Measurements from ENCODE around the gene DYNLT2. TPM values are rescaled to one million over a fixed set of nuclear protein-coding genes. Genes with fewer than 3 reads are reported as not detected.

The DYNLT2 gene
- total RNA-seq, 1 donor from 2014 or later, result 1.7 TPM

DNA sequence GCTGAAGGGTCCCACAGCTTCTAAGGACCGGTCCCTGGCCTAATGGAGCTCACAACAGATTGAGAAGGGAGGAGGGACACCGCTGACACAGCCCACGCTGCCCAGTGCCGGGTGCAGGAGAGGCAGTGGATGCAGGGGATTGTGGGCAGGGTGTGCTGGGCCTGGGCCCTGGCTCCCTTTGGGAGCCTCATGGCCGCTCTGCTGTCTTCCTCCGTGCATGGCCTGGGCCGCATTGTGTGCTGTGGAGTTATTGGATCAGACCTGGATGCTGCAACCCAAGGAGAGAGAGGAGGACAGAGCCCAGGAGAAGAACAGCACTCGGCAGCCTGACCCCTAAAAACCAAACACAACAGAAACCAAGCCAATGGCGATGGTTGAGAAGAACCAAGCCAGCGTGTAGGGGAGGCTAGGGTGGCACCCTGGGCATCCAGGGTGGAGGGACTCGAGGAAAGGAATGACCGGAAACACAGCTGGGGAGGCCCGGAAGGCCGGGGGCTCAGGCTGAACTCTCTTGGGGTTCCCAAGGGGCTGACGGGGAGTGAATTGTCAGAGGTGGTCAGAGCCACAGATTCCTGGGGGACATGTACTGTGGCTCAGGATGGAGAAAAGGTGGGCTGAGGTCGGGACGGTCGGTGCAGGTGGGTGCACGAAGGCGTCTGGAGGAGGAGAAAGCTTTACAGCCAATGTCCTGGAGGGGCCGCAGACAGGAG, 41.1 kb upstream of the DYNLT2 start:
- Mint-ChIP-seq H3K27me3 (ENCODE audit: unreplicated experiment) (peaks cover 7% of the 10 kb centered on the region), H3K4me1 (ENCODE audit: low read depth, unreplicated experiment) (peaks cover 20% of the 10 kb centered on the region), H3K36me3 (ENCODE audit: unreplicated experiment) (peaks cover 5% of the 10 kb centered on the region), H3K4me3 (ENCODE audit: unreplicated experiment) (no peak overlapping the region), H3K27ac (ENCODE audit: unreplicated experiment) (no peak overlapping the region), H3K9me3 (ENCODE audit: unreplicated experiment) (peaks cover 6% of the 10 kb centered on the region)
- no peak for DNase-seq
- TF ChIP-seq, protein P1, sequence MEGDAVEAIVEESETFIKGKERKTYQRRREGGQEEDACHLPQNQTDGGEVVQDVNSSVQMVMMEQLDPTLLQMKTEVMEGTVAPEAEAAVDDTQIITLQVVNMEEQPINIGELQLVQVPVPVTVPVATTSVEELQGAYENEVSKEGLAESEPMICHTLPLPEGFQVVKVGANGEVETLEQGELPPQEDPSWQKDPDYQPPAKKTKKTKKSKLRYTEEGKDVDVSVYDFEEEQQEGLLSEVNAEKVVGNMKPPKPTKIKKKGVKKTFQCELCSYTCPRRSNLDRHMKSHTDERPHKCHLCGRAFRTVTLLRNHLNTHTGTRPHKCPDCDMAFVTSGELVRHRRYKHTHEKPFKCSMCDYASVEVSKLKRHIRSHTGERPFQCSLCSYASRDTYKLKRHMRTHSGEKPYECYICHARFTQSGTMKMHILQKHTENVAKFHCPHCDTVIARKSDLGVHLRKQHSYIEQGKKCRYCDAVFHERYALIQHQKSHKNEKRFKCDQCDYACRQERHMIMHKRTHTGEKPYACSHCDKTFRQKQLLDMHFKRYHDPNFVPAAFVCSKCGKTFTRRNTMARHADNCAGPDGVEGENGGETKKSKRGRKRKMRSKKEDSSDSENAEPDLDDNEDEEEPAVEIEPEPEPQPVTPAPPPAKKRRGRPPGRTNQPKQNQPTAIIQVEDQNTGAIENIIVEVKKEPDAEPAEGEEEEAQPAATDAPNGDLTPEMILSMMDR (IDR thresholded peaks at IDR 0.05; ENCODE audit: partially characterized antibody, unreplicated experiment), result no peak

DNA sequence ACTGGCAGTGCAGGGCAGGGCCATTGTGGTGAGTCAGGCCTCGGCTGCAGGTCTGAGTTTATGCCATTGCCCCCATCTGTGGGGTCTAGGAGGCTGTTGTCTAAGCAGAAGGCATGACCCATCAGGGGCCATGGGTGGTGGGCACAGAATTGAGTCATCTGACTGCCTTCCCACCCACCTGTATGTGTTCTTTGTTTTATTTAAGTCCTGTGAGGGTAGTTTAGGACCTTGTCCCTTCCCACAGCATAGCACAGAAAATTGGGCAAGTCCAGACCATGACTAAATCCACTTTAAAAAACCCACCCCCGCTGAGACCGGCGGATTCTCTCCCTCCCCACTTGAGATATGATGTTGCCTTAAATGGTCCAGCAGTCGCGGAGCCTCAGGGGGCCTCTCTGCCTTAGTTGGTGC, 40.4 kb upstream of the DYNLT2 start:
- H3K4me1 Mint-ChIP-seq (ENCODE audit: low read depth, unreplicated experiment), result peaks cover 20% of the 10 kb centered on the region
- H3K27ac Mint-ChIP-seq (ENCODE audit: unreplicated experiment), result no peak overlapping the region
- H3K9me3 Mint-ChIP-seq (ENCODE audit: unreplicated experiment), result peaks cover 3% of the 10 kb centered on the region
- TF ChIP-seq, protein P1 (IDR thresholded peaks at IDR 0.05; ENCODE audit: partially characterized antibody, unreplicated experiment), result no peak
- peaks cover 7% of the 10 kb centered on the region for H3K27me3 Mint-ChIP-seq (ENCODE audit: unreplicated experiment)
- peaks cover 5% of the 10 kb centered on the region for H3K36me3 Mint-ChIP-seq (ENCODE audit: unreplicated experiment)
- DNase-seq, result no peak
- H3K4me3 Mint-ChIP-seq (ENCODE audit: unreplicated experiment), result peak overlapping the region; percentile 68

DNA sequence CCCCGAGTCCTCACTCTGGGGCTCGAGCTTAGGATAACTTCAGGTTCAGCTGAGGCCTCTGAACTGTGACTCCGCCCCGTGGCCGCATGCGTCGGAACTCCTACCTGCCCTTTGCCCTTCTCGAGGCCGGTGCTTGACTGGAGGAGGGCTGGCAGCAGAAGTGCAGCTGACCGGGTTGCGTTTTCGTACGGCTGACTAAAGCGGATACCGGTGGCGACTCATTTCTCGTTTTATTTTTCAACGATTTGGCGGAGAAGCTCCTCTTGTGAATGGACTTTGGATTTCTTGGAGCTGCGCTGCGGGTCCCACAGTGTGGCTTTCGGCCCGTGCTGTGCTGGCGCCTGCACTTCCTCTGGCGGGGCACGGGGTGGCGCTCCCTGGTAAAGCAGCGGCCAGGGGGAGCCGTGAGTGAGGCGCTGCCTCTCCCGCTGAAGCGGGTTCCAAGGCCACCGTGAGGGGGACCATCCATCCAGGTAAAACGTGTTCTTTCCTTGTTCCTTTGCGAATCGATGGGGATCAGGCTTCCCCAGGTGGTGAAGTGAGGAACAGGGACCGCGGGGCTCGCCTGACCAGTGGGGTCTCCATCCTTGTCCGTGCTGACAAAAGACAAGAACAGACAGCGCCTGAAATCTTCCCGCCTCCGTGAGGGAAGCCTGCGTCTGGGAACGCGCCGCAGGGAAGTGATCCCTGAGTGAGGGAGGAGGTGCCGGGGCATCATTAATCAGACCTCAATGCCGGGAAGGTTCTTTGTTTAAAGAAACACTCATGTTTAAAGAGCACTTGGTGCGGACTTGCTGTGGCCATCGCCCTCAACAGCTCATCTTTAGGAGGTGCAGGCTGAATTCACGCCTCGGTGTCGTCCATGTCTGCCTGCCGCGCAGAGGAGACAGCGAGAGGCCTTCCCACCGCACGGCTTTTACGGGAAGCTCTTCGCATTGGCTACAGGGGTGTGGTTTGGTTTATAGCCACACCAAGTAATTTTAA, 38.9 kb upstream of the DYNLT2 start:
- Mint-ChIP-seq H3K9me3 (ENCODE audit: unreplicated experiment) (peaks cover 3% of the 10 kb centered on the region), H3K27ac (ENCODE audit: unreplicated experiment) (peak overlapping the region; percentile 52), H3K27me3 (ENCODE audit: unreplicated experiment) (peaks cover 7% of the 10 kb centered on the region), H3K4me1 (ENCODE audit: low read depth, unreplicated experiment) (peaks cover 20% of the 10 kb centered on the region), H3K36me3 (ENCODE audit: unreplicated experiment) (no peaks in the 10 kb centered on the region), H3K4me3 (ENCODE audit: unreplicated experiment) (peak overlapping the region; percentile 87)
- peak; percentile 88 for DNase-seq
- TF ChIP-seq, protein P1 (IDR thresholded peaks at IDR 0.05; ENCODE audit: partially characterized antibody, unreplicated experiment), result peak; percentile 90

DNA sequence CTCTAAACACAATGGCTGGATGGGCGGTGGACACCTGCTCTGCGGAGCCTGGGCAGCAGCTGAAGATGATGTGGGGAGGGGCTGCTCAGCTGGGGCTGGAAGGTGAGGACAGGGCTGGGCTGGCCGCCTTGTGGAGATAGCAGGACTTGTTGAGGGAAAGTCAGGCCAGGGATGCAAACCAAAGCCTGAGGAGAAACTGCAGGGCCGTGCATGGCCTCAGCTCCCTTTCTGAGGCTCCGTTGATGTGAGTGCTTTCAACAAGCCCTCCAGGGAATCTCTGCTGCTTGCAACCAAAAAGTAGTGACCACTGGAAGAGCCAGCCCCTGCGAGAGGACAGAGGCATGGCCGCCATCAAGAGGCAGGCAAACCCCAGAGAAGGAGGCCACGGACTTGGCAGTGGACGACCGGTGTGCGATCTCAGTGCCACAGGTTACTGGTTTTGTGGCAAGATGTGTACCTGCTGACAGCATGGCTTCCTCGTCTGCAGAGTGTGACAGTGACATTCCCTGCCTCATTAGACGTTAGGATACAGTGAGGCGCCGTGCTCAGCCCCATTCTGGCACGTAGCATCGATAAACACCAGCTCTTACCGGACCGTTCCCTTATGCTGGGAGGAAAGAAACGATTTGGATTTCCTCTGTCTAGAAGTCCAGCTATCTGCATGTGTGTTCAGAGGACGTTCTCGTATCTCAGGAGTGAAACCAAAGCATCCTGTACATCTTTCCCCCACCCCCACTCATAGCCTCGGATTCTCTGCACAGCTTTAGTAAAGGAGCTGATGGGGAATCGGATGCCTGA, 38.0 kb upstream of the DYNLT2 start:
- Mint-ChIP-seq H3K36me3 (ENCODE audit: unreplicated experiment) (no peaks in the 10 kb centered on the region), H3K4me1 (ENCODE audit: low read depth, unreplicated experiment) (peaks cover 20% of the 10 kb centered on the region), H3K27me3 (ENCODE audit: unreplicated experiment) (peaks cover 7% of the 10 kb centered on the region), H3K4me3 (ENCODE audit: unreplicated experiment) (peak overlapping the region; percentile 87), H3K27ac (ENCODE audit: unreplicated experiment) (no peak overlapping the region), H3K9me3 (ENCODE audit: unreplicated experiment) (peaks cover 3% of the 10 kb centered on the region)
- TF ChIP-seq, protein P1 (IDR thresholded peaks at IDR 0.05; ENCODE audit: partially characterized antibody, unreplicated experiment), result no peak
- no peak for DNase-seq

Data from glutamatergic neuron (in vitro differentiated cells).